Adrenal gland (tissue), 12 donors: ENCODE results near the gene OR4E2. TPM values are rescaled to one million over a fixed set of nuclear protein-coding genes. Genes with fewer than 3 reads are reported as not detected.
"Not testable (repeated sequence)": the region's sequence is repeated elsewhere in the genome, so short reads cannot be mapped to it uniquely, and the experiment has no call there.

Experiments used
- DNase-seq, 7 donors: peaks; one replicate each; pipeline ENCODE4 v3.0.0-alpha.2; 2019 to 2020
- H3K27ac ChIP-seq, 5 donors: fragments of 200-600 bp; sonication (generic) in 4 of 5; 1 replicate in 3 of 5; 2 replicates in 2 of 5; pipeline versions ENCODE4 v1.5.1 to v1.8.0; 2016 to 2020; ENCODE audit warnings: mild to moderate bottlenecking in 1 of 5
- H3K27me3 ChIP-seq: fragments of 200-600 bp; 2 replicates; pipeline ENCODE4 v1.8.0; 2021
- H3K36me3 ChIP-seq, 2 donors: fragments of 200-600 bp; replicated peaks in 1 of 2; 1 replicate in 1 of 2; 2 replicates in 1 of 2; pipeline versions ENCODE4 v1.5.1 to v1.8.0; 2018 to 2022
- H3K4me1 ChIP-seq, 2 donors: fragments of 200-600 bp; replicated peaks in 1 of 2; 1 replicate in 1 of 2; 2 replicates in 1 of 2; pipeline versions ENCODE4 v1.5.1 to v1.8.0; 2018 to 2021
- H3K4me3 ChIP-seq, 4 donors: fragments of 200-600 bp; sonication (generic) in 3 of 4; one replicate each; pipeline ENCODE4 v1.5.1; 2016 to 2018
- H3K9me3 ChIP-seq, 3 donors: fragments of 200-600 bp; sonication (generic) in 1 of 3; replicated peaks in 1 of 3; 1 replicate in 2 of 3; 2 replicates in 1 of 3; pipeline versions ENCODE4 v1.5.1 to v1.8.0; 2016 to 2021
- CTCF ChIP-seq, 6 experiments: fragments of 450-650 bp in 4 of 6; fragments of 200-600 bp in 2 of 6; sonication (generic) in 1 of 6; IDR thresholded peaks; 1 replicate in 5 of 6; 2 replicates in 1 of 6; pipeline versions ENCODE4 v1.5.1 to v1.8.0; 2016 to 2021; ENCODE audit warnings: antibody characterized with exemption in 6 of 6, mild to moderate bottlenecking in 2 of 6, moderate library complexity in 1 of 6
- POLR2A ChIP-seq, 2 donors: fragments of 450-650 bp; IDR thresholded peaks; one replicate each; pipeline ENCODE4 v1.6.1; 2017; ENCODE audit warnings: antibody characterized with exemption in 2 of 2, mild to moderate bottlenecking in 2 of 2, moderate library complexity in 1 of 2
- WGBS, 4 donors: extraction: QIAGEN DNeasy Blood & Tissue Kit in 2 of 4; methylation state at CpG; one replicate each; pipeline versions ENCODE4 v1.1.5 to v1.1.7; 2013 to 2017; 5-methylcytosine and 5-hydroxymethylcytosine counted together
- intact Hi-C, 2 donors: fragments of 100-400 bp; cut with DNase I; formaldehyde crosslinking; loops; one replicate each; pipeline versions ENCODE4 v1.14.1 to v1.15.0; 2022 to 2023
- polyA plus RNA-seq, 3 donors: library from polyadenylated mRNA; stranded (reverse); fragments of 200-250 nt in 2 of 3; fragments of 350-450 nt in 1 of 3; fragmentation: Illumina TruSeq in 1 of 3; extraction: RNeasy Lipid Tissue Mini Kit (QIAGEN cat#74804) in 1 of 3; gene quantifications; one replicate each; pipeline ENCODE4 v1.2.3, GENCODE V29; 2013 to 2014
- total RNA-seq, 9 donors: library from RNA; depleted of rRNA in 4 of 9; stranded (reverse); fragments of >200 nt in 4 of 9; fragments of 120-200 nt in 1 of 9; fragmentation: NEBNext Ultra II Directional in 1 of 9; extraction: Animal tissue kit (Norgen Biotek cat#: 25700) in 1 of 9; gene quantifications; one replicate each; pipeline versions ENCODE4 v1.1.0 to v1.2.4, GENCODE V29; 2013 to 2023
- donor health status: healthy with polysubstance abuse.
- donor health status: Bipolar disorder and iron deficiency.
- donor health status: DM: yes; HTN: yes; CAD: no.
- donor health status: DM: no; HTN: no; CAD: no.
- donor health status: DM: no; HTN: no; CAD: no.
- donor health status: DM: yes; HTN: yes; CAD: no.

The OR4E2 gene
- total and polyA plus RNA-seq, 12 donors: not detected

DNA sequence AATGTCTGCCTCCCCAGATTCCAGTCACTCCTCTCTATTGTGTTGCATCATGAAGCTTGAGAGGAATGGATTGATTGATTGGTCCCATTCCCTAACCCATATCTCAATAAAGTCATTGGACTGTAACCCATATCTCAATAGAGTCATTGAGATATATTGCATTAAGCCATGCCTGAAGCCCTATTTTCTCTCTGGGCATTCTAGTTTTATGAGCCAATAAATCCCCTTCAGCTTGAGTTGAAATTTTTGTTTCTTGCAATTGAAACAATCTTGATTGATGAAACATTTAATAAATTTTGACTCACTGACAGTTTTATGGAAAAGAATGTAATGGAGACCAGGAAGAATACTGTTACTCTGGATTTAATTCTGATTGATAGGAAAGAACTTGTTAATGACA lies 40.8 kb downstream of the OR4E2 start:
- intact Hi-C loops: no loop called here

GRCh38 chr14:21697662-21698061 lies 44.0 kb downstream of the OR4E2 start:
- WGBS, 4 donors: 82 to 97% (median 92%) methylated on average over 10 to 33 of the region's 33 CpGs
- H3K9me3 ChIP-seq, H3K36me3 ChIP-seq, DNase-seq, H3K27ac ChIP-seq, intact Hi-C loops, H3K27me3 ChIP-seq, H3K4me3 ChIP-seq, H3K4me1 ChIP-seq: not testable (repeated sequence)

More for the DNA sequence above, 40.8 kb downstream of the OR4E2 start:
- Histone ChIP-seq H3K27me3 (no peaks in the 10 kb centered on the region), H3K9me3 (no peaks in the 10 kb centered on the region), H3K4me3 (no peak overlapping the region), H3K27ac (no peak overlapping the region), H3K4me1 (no peaks in the 10 kb centered on the region), H3K36me3 (no peaks in the 10 kb centered on the region)
- DNase-seq: no peak
- TF ChIP-seq CTCF (IDR thresholded peaks at IDR 0.05) (no peak), POLR2A (IDR thresholded peaks at IDR 0.05) (no peak)

GRCh38 chr14:21698538-21698937 lies 44.9 kb downstream of the OR4E2 start:
- H3K4me3 ChIP-seq, H3K27ac ChIP-seq, DNase-seq, H3K4me1 ChIP-seq, H3K9me3 ChIP-seq, H3K36me3 ChIP-seq, H3K27me3 ChIP-seq, intact Hi-C loops: not testable (repeated sequence)
- WGBS, 4 donors: 32 to 66% (median 44%) methylated on average over 2 to 3 of the region's 3 CpGs

DNA sequence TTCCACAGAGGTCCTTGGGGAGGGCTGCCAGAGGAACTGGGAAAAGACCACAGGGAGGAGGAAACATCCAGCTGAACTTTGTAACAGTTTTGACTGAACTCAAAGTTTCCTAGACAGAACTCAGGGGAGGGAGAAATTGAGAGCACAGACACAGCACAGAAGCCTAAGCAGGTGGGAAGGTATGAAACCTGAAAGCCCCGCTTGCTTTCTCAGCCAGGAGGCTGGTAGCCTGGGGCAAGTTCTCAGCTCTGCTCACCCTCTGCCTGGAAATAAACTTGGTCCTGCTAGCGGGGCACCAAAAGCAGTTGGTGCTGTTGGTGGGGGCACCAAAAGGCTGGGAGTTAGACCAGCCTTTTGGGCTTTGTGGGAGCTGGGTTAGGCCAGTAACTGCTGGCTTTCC lies 45.9 kb downstream of the OR4E2 start:
- Histone ChIP-seq H3K4me1 (no peaks in the 10 kb centered on the region), H3K36me3 (no peaks in the 10 kb centered on the region), H3K9me3 (no peaks in the 10 kb centered on the region), H3K4me3 (no peak overlapping the region), H3K27ac (no peak overlapping the region), H3K27me3 (no peaks in the 10 kb centered on the region)
- intact Hi-C loops: no loop called here
- no peak for TF ChIP-seq CTCF (IDR thresholded peaks at IDR 0.05)
- no peak for TF ChIP-seq POLR2A (IDR thresholded peaks at IDR 0.05)
- WGBS, 4 donors: 50 to 83% (median 74%) methylated on average over 1 to 2 of the region's 2 CpGs
- DNase-seq: no peak

- Histone ChIP-seq H3K36me3 (no peaks in the 10 kb centered on the region), H3K27me3 (no peaks in the 10 kb centered on the region), H3K27ac (no peak overlapping the region), H3K4me3 (no peak overlapping the region), H3K4me1 (no peaks in the 10 kb centered on the region), H3K9me3 (no peaks in the 10 kb centered on the region)
- DNase-seq: no peak
- 62 to 77% (median 74%) methylated on average over 2 of the region's 2 CpGs for whole genome bisulfite sequencing, 4 donors
- TF ChIP-seq CTCF (IDR thresholded peaks at IDR 0.05) (no peak), POLR2A (IDR thresholded peaks at IDR 0.05) (no peak)
- intact Hi-C loops: no loop called here
Measured at GRCh38 chr14:21702316-21702715, 48.7 kb downstream of the OR4E2 start.
